HepG2 (cell line): ENCODE results near the gene GDAP1L1. TPM values are rescaled to one million over a fixed set of nuclear protein-coding genes. Genes with fewer than 3 reads are reported as not detected.

ENCODE experiments used
- ATF4 ChIP-seq, 2 experiments: fragments of 450-650 bp in 1 of 2; sonication (generic) in 1 of 2; formaldehyde crosslinking; IDR thresholded peaks; 2 replicates each; pipeline versions ENCODE4 v1.5.0 to v1.8.0; 2020 to 2022; ENCODE audit warnings: mild to moderate bottlenecking in 1 of 2, missing genetic modification reagents in 1 of 2
- E2F5 ChIP-seq: sonication (generic); formaldehyde crosslinking; conservative IDR thresholded peaks from 2 replicates; pipeline ENCODE4 v1.4.0; 2020; ENCODE audit warnings: missing genetic modification reagents
- ELF3 ChIP-seq: IDR thresholded peaks from 2 replicates; pipeline ENCODE4 v1.6.1; 2016; ENCODE audit warnings: missing genetic modification reagents, missing compliant biosample characterization
- MEIS1 ChIP-seq: sonication (generic); formaldehyde crosslinking; IDR thresholded peaks from 2 replicates; pipeline ENCODE4 v1.9.0; 2021; ENCODE audit warnings: mild to moderate bottlenecking, missing genetic modification reagents, moderate library complexity, borderline replicate concordance
- NFE2 ChIP-seq: sonication (generic); formaldehyde crosslinking; IDR thresholded peaks from 2 replicates; pipeline ENCODE4 v1.4.0; 2020; ENCODE audit warnings: missing genetic modification reagents
- SYNCRIP ChIP-seq: fragments of 200-400 bp; formaldehyde crosslinking; IDR thresholded peaks from 2 replicates; pipeline ENCODE4 v1.6.1; 2018; ENCODE audit warnings: mild to moderate bottlenecking, low read depth, low read length; ENCODE audit not compliant: insufficient read depth
- TBX3 ChIP-seq: fragments of 450-650 bp; IDR thresholded peaks from 2 replicates; pipeline ENCODE4 v1.6.1; 2017; ENCODE audit warnings: antibody characterized with exemption, mild to moderate bottlenecking, inconsistent platforms, borderline replicate concordance
- TMF1 ChIP-seq: sonication (generic); formaldehyde crosslinking; IDR thresholded peaks from 2 replicates; pipeline ENCODE4 v1.8.1; 2022; ENCODE audit warnings: low read depth, missing genetic modification reagents
- ZBTB33 ChIP-seq: sonication (generic); formaldehyde crosslinking; IDR thresholded peaks from 2 replicates; pipeline ENCODE4 v1.4.0; 2020; ENCODE audit warnings: missing genetic modification reagents
- ZBTB44 ChIP-seq: sonication (generic); formaldehyde crosslinking; IDR thresholded peaks from 2 replicates; pipeline ENCODE4 v1.4.0; 2020; ENCODE audit warnings: missing genetic modification reagents
- ZFP62 ChIP-seq: sonication (generic); formaldehyde crosslinking; IDR thresholded peaks from 2 replicates; pipeline ENCODE4 v1.4.0; 2020; ENCODE audit warnings: missing genetic modification reagents
- ZFP82 ChIP-seq: sonication (generic); formaldehyde crosslinking; IDR thresholded peaks from 2 replicates; pipeline ENCODE4 v1.5.1; 2020; ENCODE audit warnings: mild to moderate bottlenecking, missing genetic modification reagents, borderline replicate concordance
- ZFP90 ChIP-seq: sonication (generic); formaldehyde crosslinking; IDR thresholded peaks from 2 replicates; pipeline ENCODE4 v1.8.0; 2022; ENCODE audit warnings: missing genetic modification reagents, mild to moderate bottlenecking, inconsistent platforms, borderline replicate concordance
- ZMYM4 ChIP-seq: sonication (generic); formaldehyde crosslinking; IDR thresholded peaks from 2 replicates; pipeline ENCODE4 v1.8.1; 2023; ENCODE audit warnings: mild to moderate bottlenecking, missing genetic modification reagents
- ZNF292 ChIP-seq: sonication (generic); formaldehyde crosslinking; IDR thresholded peaks from 2 replicates; pipeline ENCODE4 v1.8.1; 2022; ENCODE audit warnings: mild to moderate bottlenecking, low read depth, missing genetic modification reagents, borderline replicate concordance
- ZNF512B ChIP-seq: sonication (generic); formaldehyde crosslinking; IDR thresholded peaks from 2 replicates; pipeline ENCODE4 v1.5.1; 2020; ENCODE audit warnings: missing genetic modification reagents, mild to moderate bottlenecking, borderline replicate concordance
- ZNF589 ChIP-seq: sonication (generic); formaldehyde crosslinking; conservative IDR thresholded peaks from 2 replicates; pipeline ENCODE4 v1.8.0; 2022; ENCODE audit warnings: mild to moderate bottlenecking, moderate library complexity, missing genetic modification reagents
- ZNF629 ChIP-seq: sonication (generic); formaldehyde crosslinking; conservative IDR thresholded peaks from 2 replicates; pipeline ENCODE4 v1.5.0; 2020; ENCODE audit warnings: missing genetic modification reagents
- ZNF766 ChIP-seq: sonication (generic); formaldehyde crosslinking; IDR thresholded peaks from 2 replicates; pipeline ENCODE4 v1.5.0; 2020; ENCODE audit warnings: missing genetic modification reagents, borderline replicate concordance
- polyA plus RNA-seq, 8 experiments: library from polyadenylated mRNA; depleted of rRNA in 3 of 8; stranded (reverse) in 7 of 8; unstranded in 1 of 8; fragments of >200 nt; fragmentation: Illumina TruSeq in 4 of 8; extraction: Trizol in 4 of 8; gene quantifications; 2 replicates each; pipeline versions ENCODE4 v1.2.1 to v1.2.3, GENCODE V29; 2011 to 2016; ENCODE audit warnings: low read depth in 4 of 8, missing spikeins in 1 of 8, mixed read lengths in 1 of 8; ENCODE audit not compliant: insufficient read depth in 1 of 8
- total RNA-seq, 5 experiments: library from RNA; depleted of rRNA; stranded (reverse); fragments of >200 nt; fragmentation: Illumina TruSeq; extraction: Trizol; gene quantifications; 2 replicates each; pipeline ENCODE4 v1.2.3, GENCODE V29; 2016; ENCODE audit warnings: low read depth in 1 of 5

The GDAP1L1 gene
- total and polyA plus RNA-seq, 2 of the 13 experiments (the other 11 are each of a cell fraction or from before 2014, with no cell fraction given): 0.04 TPM; not detected in 1

GRCh38 chr20:44309763-44310663 is 62.9 kb downstream of the GDAP1L1 start (continued):
- TF ChIP-seq ZNF629 (CRISPR knock-in tag) (no peak), NFE2 (no peak), TBX3 (no peak), ZNF512B (CRISPR knock-in tag) (0 out of 2 replicates have a peak, but pooled peaks have one; percentile 11), ZNF766 (CRISPR knock-in tag) (no peak), ZFP82 (peak; percentile 75; the same call in 1 of the 2 replicates), E2F5 (CRISPR knock-in tag) (0 out of 2 replicates have a peak, but pooled peaks have one; percentile 45), ZBTB44 (CRISPR knock-in tag) (no peak), SYNCRIP (no peak), ZNF292 (CRISPR knock-in tag) (no peak), ZFP90 (0 out of 2 replicates have a peak, but pooled peaks have one; percentile 20), ZFP62 (CRISPR knock-in tag) (no peak), ZBTB33 (CRISPR knock-in tag) (no peak), MEIS1 (no peak), ZNF589 (CRISPR knock-in tag) (0 out of 2 replicates have a peak, but pooled peaks have one; percentile 23), ELF3 (CRISPR knock-in tag) (0 out of 2 replicates have a peak, but pooled peaks have one; percentile 16), ATF4 (CRISPR knock-in tag; IDR thresholded peaks at IDR 0.05) (no peak), TMF1 (CRISPR knock-in tag) (no peak), ZMYM4 (CRISPR knock-in tag) (no peak)
